Raji (cell line): Measurements from ENCODE around the gene CAP1.

Experiments
- POLR2A ChIP-seq: IDR thresholded peaks from 2 replicates; pipeline ENCODE4 v1.6.1; 2011; ENCODE audit warnings: low read depth, low read length, control low read depth; ENCODE audit not compliant: insufficient read depth

CAP1 gene

DNA sequence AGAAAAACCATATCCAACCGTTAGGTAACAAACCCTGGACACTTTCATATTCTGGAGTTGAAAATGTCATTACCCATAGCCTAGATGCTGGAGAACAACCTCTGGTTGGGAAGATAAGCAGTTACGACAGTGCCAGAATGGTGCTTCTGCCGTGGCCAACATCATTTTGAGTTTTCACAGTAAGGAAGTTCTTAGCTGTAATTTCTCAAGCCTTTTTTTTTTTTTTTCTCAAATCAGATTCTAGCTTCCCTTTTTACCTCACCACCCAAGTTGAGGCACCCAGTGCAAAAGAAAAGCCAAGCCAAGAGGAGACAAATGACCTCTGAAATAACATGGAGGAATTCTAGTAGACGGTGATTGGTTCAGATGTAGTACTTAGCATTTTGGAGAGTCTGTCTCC, 34.7 kb downstream of the CAP1 start:
- TF ChIP-seq POLR2A: no peak

DNA sequence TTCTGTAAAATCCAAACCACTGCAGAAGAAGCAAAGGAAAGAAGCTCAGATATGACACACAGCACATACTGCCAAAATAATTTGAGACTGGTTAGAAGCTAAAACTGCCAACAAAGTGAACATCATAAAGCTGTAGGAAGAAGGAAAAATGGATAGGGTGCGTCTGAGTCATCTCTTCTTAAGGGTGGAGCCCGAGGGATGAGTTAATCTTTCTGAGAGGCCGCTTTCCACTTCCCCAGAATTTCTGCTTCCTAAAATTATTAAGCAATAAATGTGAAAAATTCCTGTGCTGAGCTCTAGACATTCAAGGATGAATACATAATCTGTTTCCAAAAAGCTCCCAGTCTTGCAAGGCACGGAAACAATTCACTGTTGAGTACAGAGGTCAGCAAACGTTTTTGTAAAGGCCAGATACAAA, 36.4 kb downstream of the CAP1 start:
- TF ChIP-seq POLR2A: no peak

DNA sequence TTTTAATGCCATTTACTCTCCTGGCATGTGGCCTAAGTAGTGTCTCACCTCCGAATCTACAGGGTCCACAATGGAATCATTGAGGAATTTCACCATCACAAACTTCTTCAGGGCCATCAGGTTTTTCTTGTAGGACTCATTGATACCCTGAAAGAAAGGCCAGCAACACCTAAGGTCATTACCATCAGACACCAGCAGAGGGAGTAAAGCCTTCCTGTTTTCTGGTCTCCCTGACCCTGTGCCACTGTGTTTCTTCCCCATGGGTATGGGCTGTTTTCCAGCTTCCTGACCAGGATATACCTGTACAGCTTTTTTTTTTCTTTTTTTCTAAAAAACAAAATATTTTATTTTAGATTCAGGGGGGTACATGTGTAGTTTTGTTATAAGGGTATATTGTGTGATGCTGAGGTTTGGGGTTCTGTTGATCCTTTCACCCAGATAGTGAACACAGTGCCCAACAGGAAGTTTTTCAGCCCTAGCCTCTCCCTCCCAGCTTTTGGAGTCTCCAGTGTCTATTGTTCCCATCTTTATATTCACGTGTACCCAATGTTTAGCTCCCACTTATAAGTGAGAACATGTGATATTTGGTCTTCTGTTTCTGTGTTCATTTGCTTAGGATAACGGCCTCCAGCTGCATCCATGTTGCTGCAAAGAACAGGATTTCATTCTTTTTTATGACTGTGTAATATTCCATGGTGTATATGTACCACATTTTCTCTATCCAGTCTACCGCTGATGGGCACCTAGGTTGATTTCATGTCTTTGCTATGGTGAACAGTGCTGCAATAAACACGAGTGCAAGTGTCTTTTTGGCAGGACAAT, 38.2 kb downstream of the CAP1 start:
- TF ChIP-seq POLR2A: no peak

DNA sequence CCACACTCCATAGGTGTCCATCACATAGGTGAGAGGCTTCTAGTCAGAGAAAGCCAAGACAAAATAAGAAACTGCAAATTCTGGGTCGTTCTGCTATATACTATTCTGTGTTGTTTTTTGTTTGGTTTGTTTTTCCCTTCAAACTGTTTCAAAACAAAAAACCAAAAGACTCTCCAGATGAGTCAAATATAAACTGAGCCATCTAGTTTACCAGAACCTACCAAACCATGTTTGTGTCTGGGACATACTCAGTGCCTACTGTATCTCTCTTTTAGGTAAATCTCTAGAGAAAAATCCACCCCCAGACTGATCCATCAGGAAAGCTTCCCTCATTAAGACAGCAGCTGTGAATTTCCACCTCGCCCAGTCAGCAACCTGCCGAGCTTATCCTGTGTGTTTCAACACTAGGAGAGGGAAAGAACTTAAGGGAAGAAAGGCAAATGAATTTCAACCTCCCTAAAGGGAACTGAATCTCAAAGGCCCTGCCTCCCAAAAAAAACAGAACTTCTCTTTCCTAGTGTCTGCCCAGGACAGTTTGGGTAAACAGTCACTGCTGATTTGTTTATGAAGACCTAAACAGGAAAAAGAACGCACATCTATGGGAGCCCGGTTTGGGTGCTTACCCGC, 39.4 kb downstream of the CAP1 start:
- no peak for TF ChIP-seq POLR2A

DNA sequence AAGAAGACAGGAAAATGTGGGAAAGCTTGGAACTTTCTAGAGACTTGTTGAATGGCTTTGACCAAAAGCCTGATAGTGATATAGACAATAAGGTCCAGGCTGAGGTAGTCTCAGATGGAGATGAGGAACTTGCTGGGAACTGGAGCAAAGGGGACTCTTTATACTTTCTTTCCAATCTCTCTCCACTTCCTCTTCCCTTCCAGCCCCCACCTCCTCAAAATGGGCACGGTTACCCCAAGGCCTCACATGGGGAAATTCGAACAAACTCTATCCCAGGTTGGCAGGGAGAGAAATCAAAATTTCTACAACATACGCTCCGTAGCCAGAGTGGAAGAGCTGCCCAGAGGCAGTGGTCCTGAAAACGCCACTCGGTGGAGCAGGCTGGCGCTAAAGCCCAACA, 41.3 kb downstream of the CAP1 start:
- no peak for TF ChIP-seq POLR2A

DNA sequence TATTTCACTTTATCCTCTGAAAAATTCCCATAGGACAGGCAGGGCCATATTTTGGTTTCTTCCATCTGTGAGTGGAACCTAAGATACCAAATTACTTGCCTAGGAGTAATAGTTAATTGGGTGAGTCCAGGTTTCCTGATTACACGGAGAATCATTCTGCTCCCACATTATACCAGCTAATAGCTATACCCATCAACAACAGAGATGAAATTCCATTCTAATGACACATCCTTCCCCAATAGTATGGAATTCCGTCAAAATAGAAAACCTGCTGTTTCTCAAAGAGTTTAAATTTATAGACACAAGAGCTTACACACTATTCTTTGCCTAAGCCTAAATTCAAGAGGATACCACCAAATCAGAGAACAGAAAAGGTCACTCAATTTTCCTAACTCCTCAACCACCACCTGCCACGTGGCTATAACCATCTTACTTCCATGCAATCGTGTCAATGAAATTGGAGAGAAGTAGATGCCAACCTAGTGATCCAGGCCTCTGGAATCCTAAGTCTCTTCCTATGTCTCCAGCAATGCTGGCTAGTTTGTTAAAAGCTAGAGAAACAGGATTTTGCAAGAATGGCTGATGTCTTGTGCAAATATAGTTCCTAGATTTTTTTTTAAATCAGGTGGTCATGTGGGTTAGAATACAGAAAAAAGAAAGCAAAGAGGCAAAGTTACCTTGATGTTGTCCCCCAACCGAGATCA, 50.3 kb downstream of the CAP1 start:
- TF ChIP-seq POLR2A: no peak

DNA sequence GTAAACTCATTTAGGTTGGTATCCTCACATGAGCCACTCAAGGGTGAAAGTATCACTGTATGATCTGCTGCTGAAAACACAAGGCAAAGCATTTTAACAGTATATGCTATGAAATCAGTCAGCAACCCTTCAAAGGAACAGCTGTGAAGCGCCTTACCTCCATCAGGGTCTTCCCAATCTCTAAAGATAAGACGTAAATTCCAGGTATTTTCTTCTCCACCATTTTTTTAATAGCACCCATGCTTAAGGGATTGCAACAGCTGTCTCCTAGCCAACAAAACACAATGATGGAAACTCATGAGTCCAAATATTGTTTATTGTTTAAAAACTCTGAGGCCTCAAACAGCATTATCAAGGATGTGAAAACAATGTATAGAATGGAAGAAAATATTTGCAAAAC, 51.7 kb downstream of the CAP1 start:
- TF ChIP-seq POLR2A: no peak

DNA sequence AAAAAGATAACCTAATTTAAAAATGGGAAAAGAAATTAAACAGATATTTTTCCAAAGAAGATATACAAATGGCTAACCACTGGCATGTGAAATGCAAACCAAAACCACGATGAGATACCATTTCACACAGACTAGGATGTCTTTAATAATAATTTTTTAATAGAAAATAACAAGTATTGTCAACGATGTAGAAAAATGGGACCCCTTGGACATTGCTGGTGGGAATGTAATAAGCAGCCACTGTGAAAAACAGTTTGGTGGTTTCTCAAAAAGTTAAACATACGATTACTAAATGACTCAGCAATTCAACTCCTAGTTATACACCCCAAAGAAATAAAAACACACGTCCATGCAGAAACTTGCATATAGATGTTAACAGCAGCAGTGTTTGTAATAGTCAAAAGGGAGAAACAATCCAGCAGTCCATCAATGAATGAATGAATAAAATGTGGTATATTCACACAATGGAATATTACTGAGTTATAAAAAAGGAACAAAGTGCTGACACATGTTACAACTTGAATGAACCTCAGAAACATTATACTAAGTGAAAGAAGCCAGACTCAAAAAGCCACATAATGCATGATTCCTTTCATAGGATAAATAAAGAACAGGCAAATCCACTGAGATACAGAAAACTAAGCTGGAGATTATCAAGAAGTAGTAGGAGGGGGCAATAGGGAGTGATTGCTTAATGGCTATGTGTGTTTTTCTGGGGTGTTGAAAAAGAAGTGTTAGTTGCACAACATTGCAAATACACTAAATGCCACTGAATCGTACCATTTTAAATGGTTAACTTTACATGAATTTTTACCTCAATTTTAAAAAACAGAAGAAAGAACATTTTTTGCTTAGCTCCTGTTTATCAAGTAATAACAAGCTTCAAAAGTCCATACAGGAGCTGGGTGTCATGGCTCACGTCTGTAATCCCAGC, 52.4 kb downstream of the CAP1 start:
- TF ChIP-seq POLR2A: no peak

DNA sequence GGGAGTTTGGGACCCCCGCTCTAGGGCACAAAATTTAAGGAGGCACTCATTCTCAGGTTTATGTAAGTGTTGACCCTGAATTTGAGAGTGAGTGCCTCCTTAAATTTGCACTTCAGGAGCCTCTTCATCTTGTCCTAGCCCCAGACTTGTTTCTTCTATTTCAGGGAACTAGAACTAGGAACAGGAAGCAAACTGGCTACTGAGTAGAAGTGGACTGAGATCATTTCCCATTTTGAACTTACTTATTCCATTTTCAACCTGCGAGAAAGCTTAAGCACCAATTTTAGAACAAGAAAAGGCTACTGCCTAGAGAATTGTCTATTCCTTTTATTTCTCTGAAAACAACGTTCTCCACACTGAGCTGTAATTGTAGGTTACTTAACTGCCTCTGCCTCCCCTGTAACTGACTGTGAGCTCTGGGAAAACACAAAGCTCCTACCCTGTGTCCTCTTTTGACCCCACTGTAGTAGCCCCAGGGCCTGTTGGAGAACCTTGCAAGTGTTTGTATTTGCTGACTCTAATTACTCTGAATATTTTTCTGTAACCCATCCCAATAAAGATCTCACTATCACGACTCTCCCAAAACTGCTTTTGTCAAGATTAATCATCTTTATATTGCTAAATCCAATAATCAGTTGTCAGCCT, 54.1 kb downstream of the CAP1 start:
- no peak for TF ChIP-seq POLR2A

DNA sequence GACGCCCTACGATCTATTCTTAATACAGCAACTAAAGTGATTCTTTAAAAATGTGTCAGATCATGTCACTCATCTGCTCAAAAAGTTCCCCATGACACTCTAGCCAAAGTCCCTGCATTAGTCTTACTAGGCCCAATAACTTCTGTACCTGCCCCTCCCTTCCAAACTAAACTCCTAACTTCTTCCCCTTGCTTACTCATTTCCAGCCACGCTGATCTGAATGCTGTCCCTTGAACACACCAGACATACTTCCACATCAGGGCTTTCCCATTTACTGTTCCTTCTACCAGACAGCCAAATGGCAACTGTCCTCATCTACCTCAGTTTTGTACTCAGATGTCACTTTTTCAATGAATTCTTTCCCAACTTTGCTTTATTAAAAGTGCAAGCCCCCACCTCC, 55.3 kb downstream of the CAP1 start:
- no peak for TF ChIP-seq POLR2A

DNA sequence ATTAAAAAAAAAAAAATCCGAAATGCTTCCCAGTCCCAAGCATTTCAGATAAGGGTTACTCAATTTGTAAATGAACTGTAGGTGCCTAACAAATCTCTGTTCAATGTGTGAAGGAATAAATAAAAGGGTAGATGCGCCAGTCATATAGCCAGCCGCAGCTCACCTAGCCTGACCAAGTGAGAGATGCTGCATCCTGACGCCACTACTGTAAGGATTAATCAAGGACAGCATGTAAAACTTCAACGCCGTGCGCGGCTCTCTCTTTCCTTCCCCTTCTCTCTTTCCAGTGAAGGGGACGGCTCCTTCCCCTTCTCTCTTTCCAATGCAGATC, 56.1 kb downstream of the CAP1 start:
- TF ChIP-seq POLR2A: no peak

DNA sequence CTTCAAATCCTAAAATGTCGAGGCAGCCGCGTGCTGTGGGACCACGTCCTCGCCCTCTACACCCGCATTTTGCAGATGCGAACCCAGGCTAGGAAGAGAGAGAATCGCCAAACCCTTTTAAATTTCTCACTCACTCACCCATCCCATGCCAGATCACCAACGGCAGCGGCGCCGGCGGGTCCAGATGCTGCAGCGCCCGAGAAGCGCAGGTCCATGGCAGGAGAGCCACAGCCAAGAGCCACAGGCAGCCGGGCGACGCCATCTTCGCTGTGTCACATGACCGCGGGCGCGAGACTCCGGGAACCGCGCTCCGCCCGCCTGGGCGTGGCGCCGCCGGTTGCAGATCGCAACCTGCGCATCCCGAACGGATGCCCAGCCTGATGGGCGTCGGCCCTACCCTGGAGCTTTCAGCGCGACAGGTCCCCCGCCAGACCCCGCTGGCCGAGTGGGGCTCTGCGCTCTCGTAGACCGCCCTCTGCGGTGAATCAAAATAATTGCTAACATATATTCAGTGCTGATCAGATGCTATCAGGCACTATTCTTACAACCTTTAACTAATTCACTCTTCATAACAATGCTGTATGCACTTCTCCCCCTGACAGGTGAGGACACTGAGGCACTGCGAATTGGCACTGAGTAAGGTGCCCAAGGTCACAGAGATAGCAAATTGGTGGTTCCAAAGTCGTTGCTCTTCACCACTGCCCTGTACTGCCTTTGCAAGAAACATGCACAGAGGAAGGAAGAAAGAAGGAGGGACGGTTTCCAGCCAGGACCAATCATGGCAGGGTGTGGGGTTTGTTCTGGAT, 56.7 kb downstream of the CAP1 start, which contains the start of gene PPT1:
Gene PPT1, minus strand, starts transcription at position 276 of the 806 bp plus-strand sequence. Its CDS starts 14 bp downstream, at position 262.
- TF ChIP-seq POLR2A: peak; percentile 88

DNA sequence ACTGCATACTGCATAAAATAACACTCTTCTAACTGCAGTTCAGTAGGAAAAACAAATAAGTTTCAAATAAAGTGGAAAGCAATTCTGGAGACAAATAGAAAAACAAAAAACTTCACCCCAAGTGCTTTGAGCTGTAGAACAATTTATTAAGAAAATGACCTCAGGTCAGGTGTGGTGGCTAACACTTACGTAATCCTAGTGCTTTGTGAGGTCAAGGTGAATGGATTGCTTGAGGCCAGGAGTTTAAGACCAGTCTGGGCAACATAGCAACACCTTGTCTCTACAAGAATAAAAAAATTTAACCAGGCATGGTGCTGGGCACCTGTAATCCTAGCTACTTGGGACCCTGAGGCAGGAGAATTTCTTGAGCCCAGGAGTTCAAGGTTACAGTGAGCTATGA, 61.5 kb downstream of the CAP1 start:
- no peak for TF ChIP-seq POLR2A

DNA sequence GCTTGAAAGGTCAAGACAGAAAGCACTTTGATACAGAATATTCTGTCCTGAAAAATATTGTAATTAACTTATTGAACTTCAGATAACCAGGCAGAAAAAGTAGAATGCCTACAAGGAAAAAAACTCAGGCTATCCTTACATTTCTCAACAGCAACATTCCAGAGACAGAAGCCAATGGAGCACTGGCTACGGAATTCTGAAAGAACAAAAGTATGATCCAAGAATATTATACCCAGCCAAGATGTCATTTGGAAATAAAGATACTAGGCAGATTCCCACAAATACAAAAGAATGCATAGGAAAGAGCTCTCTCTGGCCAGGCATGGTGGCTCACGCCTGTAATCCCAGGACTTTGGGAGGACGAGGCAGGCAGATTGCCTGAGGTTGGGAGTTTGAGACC, 62.4 kb downstream of the CAP1 start:
- TF ChIP-seq POLR2A: no peak
